Measurements from ENCODE around the gene F12. TPM values are rescaled to one million over a fixed set of nuclear protein-coding genes. Genes with fewer than 3 reads are reported as not detected.
A peak's percentile ranks its signal among the peaks of the same experiment; 100 is the strongest.

The F12 gene
- total RNA-seq, 1 donor from 2014 or later: 0.31 TPM

GRCh38 chr5:177389241-177390169 is 19.9 kb downstream of the F12 start:
- peaks cover 29% of the 10 kb centered on the region for H3K4me1 Mint-ChIP-seq

DNA sequence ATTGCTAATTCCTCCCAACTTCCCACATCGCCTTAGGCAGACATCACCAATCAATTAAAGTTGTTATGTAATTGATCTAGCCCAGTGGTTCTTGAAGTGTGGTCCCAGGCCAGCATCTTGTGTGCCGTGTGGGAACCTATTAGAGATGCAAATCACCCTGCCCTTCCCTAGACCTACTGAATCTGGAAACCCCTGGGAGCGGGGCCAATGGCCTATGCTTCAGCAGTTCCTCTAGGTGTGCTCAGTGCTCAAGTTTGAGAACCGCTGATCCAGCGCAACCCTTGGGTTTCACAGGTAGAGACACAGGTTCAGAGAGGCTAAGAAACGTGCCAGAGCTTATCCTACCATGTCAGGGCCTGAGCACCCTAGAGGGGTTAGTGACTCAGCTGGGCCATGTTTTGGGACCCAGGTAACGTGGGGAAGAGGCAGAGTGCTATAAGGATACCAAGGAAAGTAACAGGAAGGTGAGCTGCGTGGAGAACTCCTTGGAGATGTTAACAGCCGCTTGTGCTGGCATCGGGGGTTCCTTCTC is 20.8 kb downstream of the F12 start:
- intact Hi-C loops (cut with micrococcal nuclease): no loop called here
- Mint-ChIP-seq H3K27ac (no peak overlapping the region), H3K4me3 (no peak overlapping the region)

More at GRCh38 chr5:177389241-177390169, 19.9 kb downstream of the F12 start:
- CTCF ChIA-PET: interaction anchor here (0.9 to 5.6 kb wide), 16 partner anchors 15 to 275 kb away, joined by 3 to 89 read pairs (median 8); partner anchors contain the start of genes GRK6, PDLIM7 and PFN3
- H3K9me3 Mint-ChIP-seq: no peaks in the 10 kb centered on the region
- H3K36me3 Mint-ChIP-seq (ENCODE audit: low read depth): no peaks in the 10 kb centered on the region
- intact Hi-C loops (cut with micrococcal nuclease): loop anchor here (1.0 to 10.0 kb wide), 7 partner anchors 14 to 673 kb away; partner anchors contain the start of genes RGS14 and TMED9
- H3K4me3 Mint-ChIP-seq: peak overlapping the region; percentile 5
- peak overlapping the region; percentile 1 for H3K27ac Mint-ChIP-seq
- ATAC-seq (ENCODE audit: low read depth) (peak; percentile 20), DNase-seq (no peak)
- POLR2A ChIA-PET: interaction anchor here (0.9 to 2.5 kb wide), 3 partner anchors 12 to 68 kb away, joined by 3 to 6 read pairs (median 3); partner anchors contain the start of gene LMAN2
- H3K27me3 Mint-ChIP-seq: peaks cover 10% of the 10 kb centered on the region
- no peak for TF ChIP-seq CTCF (IDR thresholded peaks at IDR 0.05)

GRCh38 chr5:177387405-177387804 is 22.0 kb downstream of the F12 start:
- ChIA-PET CTCF (interaction anchor here (5.6 kb wide), 1 partner anchor 17 kb away, joined by 85 read pairs; the partner anchor contains the start of gene PFN3), POLR2A (interaction anchor here (0.6 to 0.7 kb wide), 3 partner anchors 71 to 240 kb away, joined by 3 read pairs; partner anchors contain the start of gene PDLIM7)
- Mint-ChIP-seq H3K36me3 (ENCODE audit: low read depth) (no peaks in the 10 kb centered on the region), H3K4me1 (peaks cover 27% of the 10 kb centered on the region), H3K9me3 (no peaks in the 10 kb centered on the region), H3K4me3 (no peak overlapping the region), H3K27me3 (peaks cover 11% of the 10 kb centered on the region), H3K27ac (no peak overlapping the region)
- TF ChIP-seq CTCF (IDR thresholded peaks at IDR 0.05): no peak
- ATAC-seq (ENCODE audit: low read depth): no peak
- no peak for DNase-seq
- intact Hi-C loops (cut with micrococcal nuclease): no loop called here

More for the DNA sequence above, 20.8 kb downstream of the F12 start:
- CTCF ChIA-PET: interaction anchor here (1.1 to 5.6 kb wide), 5 partner anchors 15 to 275 kb away, joined by 3 to 89 read pairs (median 36); partner anchors contain the start of gene PFN3
- POLR2A ChIA-PET: interaction anchor here (1.0 to 2.5 kb wide), 2 partner anchors 13 to 69 kb away, joined by 3 to 6 read pairs; no protein-coding TSS in a partner anchor
- TF ChIP-seq CTCF (IDR thresholded peaks at IDR 0.05): no peak
- ATAC-seq (ENCODE audit: low read depth) (no peak), DNase-seq (no peak)
- H3K4me1 Mint-ChIP-seq: peaks cover 29% of the 10 kb centered on the region
- peaks cover 10% of the 10 kb centered on the region for H3K27me3 Mint-ChIP-seq
- no peaks in the 10 kb centered on the region for H3K9me3 Mint-ChIP-seq
- no peaks in the 10 kb centered on the region for H3K36me3 Mint-ChIP-seq (ENCODE audit: low read depth)

GRCh38 chr5:177386542-177386941 is 22.8 kb downstream of the F12 start:
- H3K9me3 Mint-ChIP-seq: no peaks in the 10 kb centered on the region
- no peak for TF ChIP-seq CTCF (IDR thresholded peaks at IDR 0.05)
- intact Hi-C loops (cut with micrococcal nuclease): no loop called here
- ChIA-PET CTCF (interaction anchor here (5.6 kb wide), 1 partner anchor 18 kb away, joined by 85 read pairs; the partner anchor contains the start of gene PFN3), POLR2A (interaction anchor here (0.6 to 0.7 kb wide), 2 partner anchors 40 to 74 kb away, joined by 3 to 6 read pairs; no protein-coding TSS in a partner anchor)
- peaks cover 28% of the 10 kb centered on the region for H3K4me1 Mint-ChIP-seq
- H3K36me3 Mint-ChIP-seq (ENCODE audit: low read depth): no peaks in the 10 kb centered on the region
- DNase-seq (no peak), ATAC-seq (ENCODE audit: low read depth) (no peak)
- no peak overlapping the region for H3K4me3 Mint-ChIP-seq
- H3K27me3 Mint-ChIP-seq: peaks cover 13% of the 10 kb centered on the region
- H3K27ac Mint-ChIP-seq: no peak overlapping the region
